ENCODE data around the gene TRIP10. TPM values are rescaled to one million over a fixed set of nuclear protein-coding genes. Genes with fewer than 3 reads are reported as not detected.

TRIP10 gene
- total and polyA plus RNA-seq, 7 experiments from 2014 or later: 0.74 to 17.4 (median 5.2) TPM

DNA sequence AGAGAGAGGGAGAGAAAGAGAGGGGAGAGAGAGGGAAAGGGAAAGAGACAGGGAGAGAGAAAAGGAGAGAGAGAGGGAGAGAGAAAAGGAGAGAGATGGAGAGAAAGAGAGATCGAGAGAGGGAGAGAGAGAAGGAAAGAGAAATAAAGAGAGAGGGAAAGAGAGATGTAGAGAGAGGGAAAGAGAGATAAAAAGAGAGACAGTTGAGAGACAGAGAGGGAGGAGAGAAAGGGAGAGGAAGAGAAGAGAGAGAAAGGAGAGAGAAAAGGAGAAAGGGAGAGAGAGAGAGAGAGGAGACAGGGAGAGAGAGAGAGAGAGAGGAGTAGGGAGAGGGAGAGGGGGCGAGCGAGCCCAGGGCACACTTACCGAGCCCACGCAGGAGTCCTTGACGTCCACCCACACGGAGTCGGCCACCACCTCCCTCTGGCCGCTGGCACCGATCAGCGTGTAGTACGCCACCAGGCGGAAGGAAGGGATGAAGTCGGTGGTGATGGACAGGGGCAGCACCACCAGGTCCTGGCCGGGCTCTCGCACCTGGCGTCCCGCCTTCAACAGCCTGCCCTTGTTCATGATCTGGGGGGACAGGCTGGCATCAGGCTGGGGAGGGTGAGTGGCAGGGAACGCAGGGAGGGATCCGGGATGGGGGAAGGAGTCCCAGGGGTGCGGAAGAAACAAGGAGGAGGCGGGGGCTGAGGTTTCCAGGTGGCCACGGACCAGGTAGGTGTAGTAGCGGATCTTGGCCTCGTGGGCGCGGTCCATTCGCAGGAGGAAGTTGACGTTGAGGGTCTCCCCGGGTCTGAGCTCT lies 29.0 kb upstream of the TRIP10 start:
- H3K27ac Mint-ChIP-seq: peak overlapping the region in 1 of 9 donors; percentile 75
- H3K4me3 Mint-ChIP-seq: peak overlapping the region in 6 of 10 donors; percentile 5 to 75 (median 22)
- H3K27me3 Mint-ChIP-seq: peaks cover 20 to 43% (median 40%) of the 10 kb centered on the region in 5 donors
- Histone ChIP-seq H3K27me3 (ENCODE audit: control insufficient read depth in 2 of 2, insufficient read depth in 2 of 2, low read length in 2 of 2) (peaks cover 0 to 5% of the 10 kb centered on the region in 2 donors), H3K4me3 (ENCODE audit: low read length) (no peak overlapping the region), H3K36me3 (ENCODE audit: control insufficient read depth in 2 of 3, insufficient read depth in 3 of 3, low read length in 3 of 3) (no peaks in the 10 kb centered on the region), H3K4me1 (ENCODE audit: control insufficient read depth in 2 of 2, insufficient read depth in 2 of 2, low read length in 2 of 2) (no peaks in the 10 kb centered on the region), H3K27ac (ENCODE audit: low read depth, low read length) (no peak overlapping the region), H3K9me3 (ENCODE audit: control insufficient read depth in 2 of 3, low read length in 3 of 3) (no peaks in the 10 kb centered on the region)
- H3K9me3 Mint-ChIP-seq: peaks cover 0 to 6% (median 0%) of the 10 kb centered on the region in 11 donors
- ATAC-seq (peak; percentile 53), DNase-seq (no peak)
- CTCF ChIA-PET: no interaction called here
- H3K4me1 Mint-ChIP-seq: peaks cover 0 to 19% (median 9%) of the 10 kb centered on the region in 7 donors
- intact Hi-C loops (cut with micrococcal nuclease): no loop called here
- no peaks in the 10 kb centered on the region for H3K36me3 Mint-ChIP-seq
- POLR2A ChIA-PET: no interaction called here

DNA sequence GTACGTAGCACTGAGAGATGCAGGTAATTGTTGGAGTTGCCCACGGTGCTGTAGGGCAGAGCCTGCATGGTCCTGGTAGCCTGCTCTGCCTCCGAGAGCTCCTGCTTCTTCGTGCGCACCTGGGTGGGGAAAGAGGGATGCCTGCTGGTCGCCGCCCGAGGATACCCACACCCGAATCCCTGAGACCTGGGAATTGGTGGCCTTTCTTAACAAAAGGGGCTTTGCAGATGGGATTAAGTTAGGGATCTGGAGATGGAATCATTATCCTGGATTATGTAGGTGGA lies 28.5 kb upstream of the TRIP10 start:
- H3K9me3 Mint-ChIP-seq: peaks cover 0 to 6% (median 0%) of the 10 kb centered on the region in 11 donors
- Histone ChIP-seq H3K4me3 (ENCODE audit: low read length) (no peak overlapping the region), H3K36me3 (ENCODE audit: control insufficient read depth in 2 of 3, insufficient read depth in 3 of 3, low read length in 3 of 3) (no peaks in the 10 kb centered on the region), H3K4me1 (ENCODE audit: control insufficient read depth in 2 of 2, insufficient read depth in 2 of 2, low read length in 2 of 2) (no peaks in the 10 kb centered on the region), H3K27ac (ENCODE audit: low read depth, low read length) (no peak overlapping the region), H3K9me3 (ENCODE audit: control insufficient read depth in 2 of 3, low read length in 3 of 3) (no peaks in the 10 kb centered on the region), H3K27me3 (ENCODE audit: control insufficient read depth in 2 of 2, insufficient read depth in 2 of 2, low read length in 2 of 2) (peaks cover 0 to 5% of the 10 kb centered on the region in 2 donors)
- H3K27ac Mint-ChIP-seq: no peak overlapping the region
- CTCF ChIA-PET: interaction anchor here (0.5 kb wide), 1 partner anchor 487 kb away, joined by 9 read pairs; no protein-coding TSS in a partner anchor
- peaks cover 20 to 43% (median 40%) of the 10 kb centered on the region in 5 donors for H3K27me3 Mint-ChIP-seq
- H3K4me3 Mint-ChIP-seq: peak overlapping the region in 2 of 10 donors; percentile 35 to 75
- no peaks in the 10 kb centered on the region for H3K36me3 Mint-ChIP-seq
- no peak for DNase-seq
- POLR2A ChIA-PET: no interaction called here
- H3K4me1 Mint-ChIP-seq: peaks cover 0 to 19% (median 9%) of the 10 kb centered on the region in 7 donors
- no peak for ATAC-seq
- intact Hi-C loops (cut with micrococcal nuclease): no loop called here

DNA sequence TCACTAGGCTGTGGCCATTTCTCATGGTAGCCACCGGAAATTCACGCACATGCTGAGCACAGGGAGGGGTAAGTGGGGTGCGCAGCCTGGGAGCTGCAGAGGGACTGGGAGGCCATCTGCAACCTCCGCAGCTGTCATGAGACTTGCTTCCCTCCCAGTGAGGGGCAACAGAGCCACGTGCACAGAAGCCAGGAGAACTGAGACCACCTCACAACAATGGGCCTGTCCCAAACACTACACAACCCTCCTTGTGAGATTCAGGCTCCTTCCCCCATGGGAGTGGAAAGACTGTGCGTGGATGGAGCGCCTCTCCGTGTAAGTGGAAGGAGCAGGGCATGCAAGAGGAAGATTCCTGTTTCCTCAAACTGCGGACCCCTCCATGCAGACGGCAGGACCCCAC lies 27.9 kb upstream of the TRIP10 start:
- Histone ChIP-seq H3K4me1 (ENCODE audit: control insufficient read depth in 2 of 2, insufficient read depth in 2 of 2, low read length in 2 of 2) (no peaks in the 10 kb centered on the region), H3K27me3 (ENCODE audit: control insufficient read depth in 2 of 2, insufficient read depth in 2 of 2, low read length in 2 of 2) (peaks cover 0 to 5% of the 10 kb centered on the region in 2 donors), H3K9me3 (ENCODE audit: control insufficient read depth in 2 of 3, low read length in 3 of 3) (no peaks in the 10 kb centered on the region), H3K4me3 (ENCODE audit: low read length) (no peak overlapping the region), H3K27ac (ENCODE audit: low read depth, low read length) (no peak overlapping the region), H3K36me3 (ENCODE audit: control insufficient read depth in 2 of 3, insufficient read depth in 3 of 3, low read length in 3 of 3) (no peaks in the 10 kb centered on the region)
- H3K4me3 Mint-ChIP-seq: no peak overlapping the region
- H3K9me3 Mint-ChIP-seq: peaks cover 0 to 6% (median 0%) of the 10 kb centered on the region in 11 donors
- H3K27ac Mint-ChIP-seq: no peak overlapping the region
- no peaks in the 10 kb centered on the region for H3K36me3 Mint-ChIP-seq
- ATAC-seq (no peak), DNase-seq (no peak)
- intact Hi-C loops (cut with micrococcal nuclease): no loop called here
- peaks cover 0 to 18% (median 9%) of the 10 kb centered on the region in 7 donors for H3K4me1 Mint-ChIP-seq
- CTCF ChIA-PET: interaction anchor here (0.5 kb wide), 1 partner anchor 486 kb away, joined by 9 read pairs; no protein-coding TSS in a partner anchor
- POLR2A ChIA-PET: no interaction called here
- H3K27me3 Mint-ChIP-seq: peaks cover 20 to 46% (median 40%) of the 10 kb centered on the region in 5 donors

DNA sequence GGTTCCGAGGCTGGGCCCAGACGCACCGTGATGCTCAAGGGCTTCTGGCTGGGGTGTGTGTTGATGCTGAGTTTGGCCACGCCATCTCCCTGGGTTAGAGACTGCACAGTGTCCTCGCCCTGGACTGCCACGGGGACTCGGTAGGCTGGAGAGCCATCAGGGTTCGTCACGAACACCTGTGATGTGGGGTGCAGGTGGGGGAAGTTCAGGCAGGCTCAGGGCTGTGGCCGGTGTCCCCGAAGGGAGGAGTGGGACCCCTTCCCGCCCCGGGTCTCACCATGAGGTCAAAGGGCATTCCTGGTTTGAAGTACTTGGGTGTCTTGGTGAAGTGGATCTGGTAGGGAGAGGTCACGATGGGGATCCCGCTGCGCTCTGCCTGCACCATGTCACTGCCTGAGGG lies 27.2 kb upstream of the TRIP10 start:
- peaks cover 0 to 6% (median 0%) of the 10 kb centered on the region in 11 donors for H3K9me3 Mint-ChIP-seq
- DNase-seq (no peak), ATAC-seq (no peak)
- Histone ChIP-seq H3K9me3 (ENCODE audit: control insufficient read depth in 2 of 3, low read length in 3 of 3) (no peaks in the 10 kb centered on the region), H3K27ac (ENCODE audit: low read depth, low read length) (no peak overlapping the region), H3K4me1 (ENCODE audit: control insufficient read depth in 2 of 2, insufficient read depth in 2 of 2, low read length in 2 of 2) (no peaks in the 10 kb centered on the region), H3K27me3 (ENCODE audit: control insufficient read depth in 2 of 2, insufficient read depth in 2 of 2, low read length in 2 of 2) (peaks cover 0 to 5% of the 10 kb centered on the region in 2 donors), H3K36me3 (ENCODE audit: control insufficient read depth in 2 of 3, insufficient read depth in 3 of 3, low read length in 3 of 3) (no peaks in the 10 kb centered on the region), H3K4me3 (ENCODE audit: low read length) (no peak overlapping the region)
- no peaks in the 10 kb centered on the region for H3K36me3 Mint-ChIP-seq
- POLR2A ChIA-PET: no interaction called here
- CTCF ChIA-PET: no interaction called here
- H3K27ac Mint-ChIP-seq: no peak overlapping the region
- peaks cover 1 to 19% (median 9%) of the 10 kb centered on the region in 7 donors for H3K4me1 Mint-ChIP-seq
- peaks cover 20 to 46% (median 40%) of the 10 kb centered on the region in 5 donors for H3K27me3 Mint-ChIP-seq
- no peak overlapping the region for H3K4me3 Mint-ChIP-seq
- intact Hi-C loops (cut with micrococcal nuclease): no loop called here

DNA sequence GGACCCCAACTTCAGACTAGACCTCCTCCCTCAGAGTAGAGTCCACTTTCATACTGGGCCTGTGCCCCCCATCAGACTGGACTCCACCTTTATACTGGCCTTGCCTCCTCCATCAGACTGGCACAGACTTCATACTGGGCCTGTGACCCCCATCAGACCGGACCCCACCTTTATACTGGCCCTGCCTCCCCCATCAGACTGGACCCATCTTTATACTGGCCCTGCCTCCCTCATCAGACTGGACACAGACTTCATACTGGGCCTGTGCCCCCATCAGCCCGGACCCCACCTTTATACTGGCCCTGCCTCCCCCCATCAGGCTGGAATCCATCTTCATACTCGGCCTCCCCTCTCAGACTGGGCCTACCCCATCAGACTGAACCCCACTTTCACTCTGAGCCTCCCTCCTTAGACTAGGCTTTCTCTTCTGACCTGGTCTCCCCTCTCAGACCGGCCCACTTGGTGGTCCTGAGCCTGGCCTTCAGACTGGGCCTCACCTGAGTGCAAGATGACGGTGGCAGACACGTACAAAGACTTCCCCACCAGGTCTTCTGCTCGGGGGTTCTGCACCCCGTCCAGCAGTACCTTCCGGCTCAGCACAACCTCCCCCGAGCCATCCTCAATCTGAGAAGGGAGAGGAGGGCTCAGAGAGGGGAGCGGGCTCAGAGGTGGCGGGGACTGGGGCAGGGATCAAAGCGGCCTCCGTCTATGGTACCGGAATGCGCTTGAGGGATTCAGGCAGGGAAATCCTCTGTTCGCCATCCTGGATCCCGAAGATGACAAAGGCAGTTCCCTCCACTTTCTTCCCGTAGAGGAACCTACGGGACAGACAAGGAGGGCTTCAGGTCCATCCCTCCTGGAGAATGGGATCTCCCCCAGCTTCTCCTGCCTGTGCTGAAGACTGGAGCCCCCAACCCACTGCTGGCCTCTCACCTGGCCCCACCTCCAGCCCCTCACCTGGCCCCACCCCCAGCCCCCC lies 26.5 kb upstream of the TRIP10 start:
- POLR2A ChIA-PET: no interaction called here

GRCh38 chr19:6713773-6714692 lies 25.4 kb upstream of the TRIP10 start:
- intact Hi-C loops (cut with micrococcal nuclease): no loop called here
- peaks cover 0 to 5% of the 10 kb centered on the region in 2 donors for H3K27me3 ChIP-seq (ENCODE audit: control insufficient read depth in 2 of 2, insufficient read depth in 2 of 2, low read length in 2 of 2)
- H3K27ac ChIP-seq (ENCODE audit: low read depth, low read length): no peak overlapping the region
- peaks cover 0 to 6% (median 0%) of the 10 kb centered on the region in 11 donors for H3K9me3 Mint-ChIP-seq
- H3K4me3 ChIP-seq (ENCODE audit: low read length): no peak overlapping the region
- ChIA-PET CTCF (no interaction called here), POLR2A (no interaction called here)
- no peak overlapping the region for H3K4me3 Mint-ChIP-seq
- H3K27me3 Mint-ChIP-seq: peaks cover 14 to 36% (median 26%) of the 10 kb centered on the region in 5 donors
- ATAC-seq (no peak), DNase-seq (no peak)
- no peaks in the 10 kb centered on the region for H3K9me3 ChIP-seq (ENCODE audit: control insufficient read depth in 2 of 3, low read length in 3 of 3)
- no peaks in the 10 kb centered on the region for H3K36me3 Mint-ChIP-seq
- no peaks in the 10 kb centered on the region for H3K4me1 ChIP-seq (ENCODE audit: control insufficient read depth in 2 of 2, insufficient read depth in 2 of 2, low read length in 2 of 2)
- H3K27ac Mint-ChIP-seq: peak overlapping the region in 1 of 9 donors; percentile 14
- no peaks in the 10 kb centered on the region for H3K36me3 ChIP-seq (ENCODE audit: control insufficient read depth in 2 of 3, insufficient read depth in 3 of 3, low read length in 3 of 3)
- peaks cover 9 to 23% (median 14%) of the 10 kb centered on the region in 7 donors for H3K4me1 Mint-ChIP-seq

More for the DNA sequence above, 26.5 kb upstream of the TRIP10 start:
- Histone ChIP-seq H3K4me3 (ENCODE audit: low read length) (no peak overlapping the region), H3K4me1 (ENCODE audit: control insufficient read depth in 2 of 2, insufficient read depth in 2 of 2, low read length in 2 of 2) (no peaks in the 10 kb centered on the region), H3K36me3 (ENCODE audit: control insufficient read depth in 2 of 3, insufficient read depth in 3 of 3, low read length in 3 of 3) (no peaks in the 10 kb centered on the region), H3K27me3 (ENCODE audit: control insufficient read depth in 2 of 2, insufficient read depth in 2 of 2, low read length in 2 of 2) (peaks cover 0 to 5% of the 10 kb centered on the region in 2 donors), H3K27ac (ENCODE audit: low read depth, low read length) (no peak overlapping the region), H3K9me3 (ENCODE audit: control insufficient read depth in 2 of 3, low read length in 3 of 3) (no peaks in the 10 kb centered on the region)
- DNase-seq (no peak), ATAC-seq (no peak)
- H3K4me1 Mint-ChIP-seq: peaks cover 9 to 23% (median 14%) of the 10 kb centered on the region in 7 donors
- no peak overlapping the region for H3K4me3 Mint-ChIP-seq
- intact Hi-C loops (cut with micrococcal nuclease): no loop called here
- H3K36me3 Mint-ChIP-seq: no peaks in the 10 kb centered on the region
- H3K27me3 Mint-ChIP-seq: peaks cover 20 to 44% (median 34%) of the 10 kb centered on the region in 5 donors
- H3K9me3 Mint-ChIP-seq: peaks cover 0 to 6% (median 0%) of the 10 kb centered on the region in 11 donors
- CTCF ChIA-PET: no interaction called here
- H3K27ac Mint-ChIP-seq: peak overlapping the region in 1 of 9 donors; percentile 6
